HCT116 (cell line): ENCODE measurements around the gene IZUMO1. TPM values are rescaled to one million over a fixed set of nuclear protein-coding genes. Genes with fewer than 3 reads are reported as not detected.

ENCODE experiments used
- ATAC-seq: fragments of 200-7000 bp; cut with Tn5 transposase; 2 replicates; pipeline ENCODE4 v1.9.1; 2020; ENCODE audit warnings: mild to moderate bottlenecking, moderate library complexity
- BruUV-seq: library from RNA; stranded (reverse); fragments of 400-500 nt; replicated peaks from 2 replicates; lab custom pipeline; 2021; lab: Mats Ljungman, UMichigan
- CTCF ChIA-PET: fragments of 300-600 bp; sonication (Branson Sonifier 250); formaldehyde crosslinking; loops from one replicate; lab custom pipeline; 2021; ENCODE audit warnings: antibody characterized with exemption; lab: Charles Lee
- POLR2A ChIA-PET: fragments of 300-600, 350-600 bp; sonication (Branson Sonifier 250); formaldehyde crosslinking; loops from one replicate; lab custom pipeline; 2021; ENCODE audit warnings: antibody characterized with exemption; lab: Charles Lee
- RAD21 ChIA-PET, 2 experiments: fragments of 300-600 bp; sonication (Branson Sonifier 250); formaldehyde crosslinking; loops; one replicate each; lab custom pipeline; 2023; ENCODE audit warnings: low total read pairs in 2 of 2; ENCODE audit not compliant: uncharacterized antibody in 2 of 2, unreplicated experiment in 2 of 2, low non-redundant PET in 1 of 2; lab: Charles Lee
- DNase-seq: peaks from one replicate; pipeline ENCODE4 v3.0.0-alpha.2; 2010; ENCODE audit warnings: low read depth, low spot score
- H2AFZ ChIP-seq: fragments of 200-600 bp; shearing (Covaris generic), sonication (generic); 2 replicates; pipeline ENCODE4 v1.6.1; 2017; ENCODE audit warnings: low read depth, mixed run types, mixed read lengths, antibody characterized with exemption, low read length; ENCODE audit not compliant: poor library complexity, severe bottlenecking
- H3K27ac ChIP-seq: 2 replicates; pipeline ENCODE4 v1.5.1; 2012; ENCODE audit warnings: low read depth, low read length
- H3K27me3 ChIP-seq: fragments of 200-600 bp; sonication (generic); 2 replicates; pipeline ENCODE4 v1.6.1; 2016; ENCODE audit warnings: mixed run types, low read length, mixed read lengths; ENCODE audit not compliant: insufficient read depth
- H3K36me3 ChIP-seq, 2 experiments: fragments of 200-500 bp in 1 of 2; fragments of 200-600 bp in 1 of 2; sonication (Bioruptor generic) in 1 of 2; sonication (generic) in 1 of 2; 2 replicates each; pipeline versions ENCODE4 v1.5.1 to v1.6.1; 2014 to 2016; ENCODE audit warnings: low read length in 2 of 2, inconsistent platforms in 1 of 2, mixed read lengths in 1 of 2, mixed run types in 1 of 2; ENCODE audit not compliant: insufficient read depth in 2 of 2, control insufficient read depth in 1 of 2
- H3K4me1 ChIP-seq, 2 experiments: fragments of 200-600 bp in 1 of 2; sonication (generic) in 1 of 2; 2 replicates each; pipeline versions ENCODE4 v1.5.1 to v1.6.1; 2012 to 2017; ENCODE audit warnings: low read length in 2 of 2, inconsistent platforms in 1 of 2, mild to moderate bottlenecking in 1 of 2, mixed read lengths in 1 of 2, mixed run types in 1 of 2, moderate library complexity in 1 of 2; ENCODE audit not compliant: insufficient read depth in 2 of 2, control insufficient read depth in 1 of 2
- H3K4me2 ChIP-seq: fragments of 200-600 bp; sonication (generic); 2 replicates; pipeline ENCODE4 v1.6.1; 2017; ENCODE audit warnings: mixed run types, low read length, mixed read lengths
- H3K4me3 ChIP-seq, 2 experiments: fragments of 200-600 bp in 1 of 2; sonication (generic) in 1 of 2; replicated peaks in 1 of 2; 2 replicates each; pipeline ENCODE4 v1.5.1; 2011 to 2016; ENCODE audit warnings: low read length in 2 of 2, control low read depth in 1 of 2, low read depth in 1 of 2, mild to moderate bottlenecking in 1 of 2, mixed read lengths in 1 of 2, mixed run types in 1 of 2
- H3K79me2 ChIP-seq: fragments of 200-600 bp; sonication (generic); 2 replicates; pipeline ENCODE4 v1.6.1; 2017; ENCODE audit warnings: mild to moderate bottlenecking, mixed run types, low read length, moderate library complexity, mixed read lengths; ENCODE audit not compliant: insufficient read depth
- H3K9ac ChIP-seq: fragments of 200-600 bp; sonication (generic); 2 replicates; pipeline ENCODE4 v1.6.1; 2016; ENCODE audit warnings: low read length, mixed read lengths
- H3K9me2 ChIP-seq: fragments of 200-600 bp; sonication (generic), shearing (Covaris generic); 2 replicates; pipeline ENCODE4 v1.6.1; 2017; ENCODE audit warnings: mixed run types, mild to moderate bottlenecking, moderate library complexity; ENCODE audit not compliant: insufficient read depth
- H3K9me3 ChIP-seq, 2 experiments: fragments of 200-500 bp in 1 of 2; fragments of 200-600 bp in 1 of 2; sonication (Bioruptor generic) in 1 of 2; sonication (generic) in 1 of 2; 2 replicates each; pipeline ENCODE4 v1.6.1; 2014 to 2017; ENCODE audit warnings: low read length in 2 of 2, mixed read lengths in 2 of 2, inconsistent platforms in 1 of 2, low read depth in 1 of 2, mild to moderate bottlenecking in 1 of 2, mixed run types in 1 of 2, moderate library complexity in 1 of 2; ENCODE audit not compliant: control insufficient read depth in 1 of 2, insufficient read depth in 1 of 2
- H4K20me1 ChIP-seq: fragments of 200-600 bp; sonication (generic), shearing (Covaris generic); 2 replicates; pipeline ENCODE4 v1.6.1; 2017; ENCODE audit warnings: mixed run types, mild to moderate bottlenecking, moderate library complexity; ENCODE audit not compliant: insufficient read depth
- ATF3 ChIP-seq: IDR thresholded peaks from 2 replicates; pipeline ENCODE4 v1.6.1; 2012
- CEBPB ChIP-seq: IDR thresholded peaks from 2 replicates; pipeline ENCODE4 v1.6.1; 2012; ENCODE audit warnings: low read depth
- CTCF ChIP-seq, 3 experiments: fragments of 200-600 bp in 1 of 3; sonication (generic) in 1 of 3; IDR thresholded peaks in 2 of 3; conservative IDR thresholded peaks in 1 of 3; 2 replicates each; pipeline ENCODE4 v1.5.1; 2012 to 2017; ENCODE audit warnings: low read depth in 2 of 3, low read length in 2 of 3, antibody characterized with exemption in 1 of 3, borderline replicate concordance in 1 of 3, control low read depth in 1 of 3, mild to moderate bottlenecking in 1 of 3, mixed read lengths in 1 of 3, mixed run types in 1 of 3, moderate library complexity in 1 of 3; ENCODE audit not compliant: insufficient read depth in 1 of 3
- ELF1 ChIP-seq: IDR thresholded peaks from 2 replicates; pipeline ENCODE4 v1.6.1; 2012; ENCODE audit warnings: low read depth, borderline replicate concordance
- EZH2 ChIP-seq: fragments of 200-600 bp; sonication (generic); IDR thresholded peaks from 2 replicates; pipeline ENCODE4 v1.6.1; 2017; ENCODE audit warnings: antibody characterized with exemption, mixed run types
- FOSL1 ChIP-seq: IDR thresholded peaks from 2 replicates; pipeline ENCODE4 v1.6.1; 2012; ENCODE audit warnings: low read depth
- JUND ChIP-seq: IDR thresholded peaks from 2 replicates; pipeline ENCODE4 v1.6.1; 2012
- POLR2A ChIP-seq: IDR thresholded peaks from 2 replicates; pipeline ENCODE4 v1.7.0; 2011; ENCODE audit warnings: borderline replicate concordance; ENCODE audit not compliant: insufficient read depth, insufficient read length; ENCODE audit errors: extremely low read depth
- POLR2AphosphoS5 ChIP-seq: IDR thresholded peaks from 2 replicates; pipeline ENCODE4 v1.6.1; 2011; ENCODE audit warnings: mild to moderate bottlenecking, low read depth, low read length, moderate library complexity
- RAD21 ChIP-seq: IDR thresholded peaks from 2 replicates; pipeline ENCODE4 v1.6.1; 2012; ENCODE audit warnings: low read depth, mild to moderate bottlenecking
- SP1 ChIP-seq: IDR thresholded peaks from 2 replicates; pipeline ENCODE4 v1.6.1; 2012; ENCODE audit warnings: low read depth
- SRF ChIP-seq: IDR thresholded peaks from 2 replicates; pipeline ENCODE4 v1.6.1; 2012; ENCODE audit warnings: low read depth
- TCF7L2 ChIP-seq: IDR thresholded peaks from 2 replicates; pipeline ENCODE4 v1.7.0; 2011; ENCODE audit warnings: borderline replicate concordance, inconsistent platforms; ENCODE audit not compliant: insufficient read depth, insufficient read length; ENCODE audit errors: extremely low read depth
- YY1 ChIP-seq: IDR thresholded peaks from 2 replicates; pipeline ENCODE4 v1.6.1; 2011; ENCODE audit warnings: low read length, low read depth, moderate library complexity, mild to moderate bottlenecking; ENCODE audit not compliant: insufficient replicate concordance; ENCODE audit errors: extremely low read depth
- intact Hi-C: fragments of 100-400 bp; cut with micrococcal nuclease; formaldehyde crosslinking; loops from 2 replicates; pipeline ENCODE4 v1.10.0; 2022
- total RNA-seq: library from RNA; stranded (reverse); gene quantifications from one replicate; pipeline ENCODE4 v1.2.1, GENCODE V29; 2021; ENCODE audit not compliant: unreplicated experiment

The IZUMO1 gene
- total RNA-seq, 1 experiment from 2014 or later: 1.7 TPM

GRCh38 chr19:48724796-48725753 lies 21.6 kb downstream of the IZUMO1 start:
- ChIA-PET CTCF (interaction anchor here (1.0 to 2.5 kb wide), 2 partner anchors 14 to 71 kb away, joined by 3 to 8 read pairs; no protein-coding TSS in a partner anchor), POLR2A (interaction anchor here (0.6 to 2.3 kb wide), 4 partner anchors 11 to 361 kb away, joined by 3 to 18 read pairs (median 8); partner anchors contain the start of genes FUT2, SYNGR4 and TMEM143), RAD21 (no interaction called here)
- Histone ChIP-seq H2AFZ (peak overlapping the region; percentile 49), H3K36me3 (no peaks in the 10 kb centered on the region), H3K9ac (peak overlapping the region; percentile 31), H3K27me3 (no peaks in the 10 kb centered on the region), H4K20me1 (no peaks in the 10 kb centered on the region), H3K79me2 (no peaks in the 10 kb centered on the region), H3K9me2 (no peaks in the 10 kb centered on the region), H3K27ac (peak overlapping the region; percentile 58), H3K4me1 (peaks cover 6 to 32% of the 10 kb centered on the region in 2 experiments), H3K4me3 (peak overlapping the region in 1 of 2 experiments; percentile 2; a peak in 2 of 4 replicates), H3K4me2 (peak overlapping the region; percentile 50), H3K9me3 (no peaks in the 10 kb centered on the region)
- ATAC-seq: peak; percentile 48
- peak; percentile 72 for DNase-seq
- BruUV-seq: TSS peak; percentile 93
- TF ChIP-seq ELF1: peak; percentile 77; the same call in 1 of the 2 replicates
- TF ChIP-seq POLR2A: peak; percentile 0
- peak; percentile 61; the same call in 1 of the 2 replicates for TF ChIP-seq POLR2AphosphoS5
- TF ChIP-seq RAD21: no peak
- peak; percentile 34; the same call in 1 of the 2 replicates for TF ChIP-seq SP1
- TF ChIP-seq ATF3: no peak
- intact Hi-C loops: no loop called here

- Histone ChIP-seq H3K9ac (no peak overlapping the region), H3K4me2 (no peak overlapping the region), H3K36me3 (no peaks in the 10 kb centered on the region), H3K27ac (no peak overlapping the region), H3K27me3 (no peaks in the 10 kb centered on the region), H3K79me2 (no peaks in the 10 kb centered on the region), H3K9me3 (no peaks in the 10 kb centered on the region), H3K4me3 (no peak overlapping the region), H3K9me2 (no peaks in the 10 kb centered on the region), H4K20me1 (no peaks in the 10 kb centered on the region), H3K4me1 (peaks cover 6 to 35% of the 10 kb centered on the region in 2 experiments), H2AFZ (no peak overlapping the region)
- ChIA-PET CTCF (no interaction called here), POLR2A (no interaction called here), RAD21 (no interaction called here)
- ATAC-seq (no peak), DNase-seq (no peak)
- BruUV-seq: no TSS peak
- intact Hi-C loops: no loop called here
- TF ChIP-seq EZH2 (no peak), FOSL1 (no peak), YY1 (no peak), CTCF (IDR thresholded peaks at IDR 0.05 in 2 of 3, conservative IDR thresholded peaks at IDR 0.05 in 1 of 3; ENCODE audit: borderline replicate concordance in 1 of 3, insufficient read depth in 1 of 3, low read depth in 2 of 3, low read length in 2 of 3) (no peak), JUND (no peak), SRF (no peak), CEBPB (no peak), TCF7L2 (no peak)
These were observed 24.5 kb downstream of the IZUMO1 start for GRCh38 chr19:48722196-48722708.
